WTC11 (cell line): Measurements from ENCODE around the gene CADM1.

Experiments
- CTCF ChIP-seq: fragments of 200-600 bp; IDR thresholded peaks from 2 replicates; pipeline ENCODE4 v1.8.0; 2022; ENCODE audit warnings: antibody characterized with exemption
- FOXK1 ChIP-seq: sonication (generic); formaldehyde crosslinking; IDR thresholded peaks from 2 replicates; pipeline ENCODE4 v1.8.0; 2022; ENCODE audit warnings: mild to moderate bottlenecking, moderate library complexity, missing genetic modification reagents
- NR3C1 ChIP-seq: sonication (generic); formaldehyde crosslinking; conservative IDR thresholded peaks from 2 replicates; pipeline ENCODE4 v1.8.1; 2023; ENCODE audit warnings: low read depth, mild to moderate bottlenecking, missing genetic modification reagents
- SP1 ChIP-seq: sonication (generic); formaldehyde crosslinking; conservative IDR thresholded peaks from 2 replicates; pipeline ENCODE4 v1.8.1; 2022; ENCODE audit warnings: missing genetic modification reagents
- TEAD4 ChIP-seq: sonication (generic); formaldehyde crosslinking; IDR thresholded peaks from 2 replicates; pipeline ENCODE4 v1.8.0; 2022; ENCODE audit warnings: mild to moderate bottlenecking, missing genetic modification reagents
- ZNF121 ChIP-seq: sonication (generic); formaldehyde crosslinking; IDR thresholded peaks from 2 replicates; pipeline ENCODE4 v1.8.0; 2023; ENCODE audit warnings: missing genetic modification reagents

- no peak for TF ChIP-seq NR3C1 (CRISPR knock-in tag)
- TF ChIP-seq TEAD4, result no peak
- no peak for TF ChIP-seq ZNF121 (CRISPR knock-in tag)
- TF ChIP-seq FOXK1, result no peak
- no peak for TF ChIP-seq CTCF
- TF ChIP-seq SP1, result no peak
These were observed 303.0 kb downstream of the CADM1 start for GRCh38 chr11:115201111-115201792.
